OCI-LY7 (cell line): Measurements from ENCODE around the gene MKRN1.

Experiments
- EZH2phosphoT487 ChIP-seq: fragments of 200-600 bp; sonication (generic); IDR thresholded peaks from 2 replicates; pipeline ENCODE4 v1.6.1; 2018; ENCODE audit warnings: low read depth, borderline replicate concordance, mild to moderate bottlenecking, mixed run types, antibody characterized with exemption, low read length, moderate library complexity, mixed read lengths
- TF ChIP-seq, protein P1 (sequence below): fragments of 200-600 bp; sonication (generic); conservative IDR thresholded peaks from 2 replicates; pipeline ENCODE4 v1.5.1; 2014; ENCODE audit warnings: mild to moderate bottlenecking, antibody characterized with exemption, low read length, moderate library complexity, mixed read lengths

GRCh38 chr7:140512317-140513000, 33.2 kb upstream of the MKRN1 start:
- TF ChIP-seq, protein P1, sequence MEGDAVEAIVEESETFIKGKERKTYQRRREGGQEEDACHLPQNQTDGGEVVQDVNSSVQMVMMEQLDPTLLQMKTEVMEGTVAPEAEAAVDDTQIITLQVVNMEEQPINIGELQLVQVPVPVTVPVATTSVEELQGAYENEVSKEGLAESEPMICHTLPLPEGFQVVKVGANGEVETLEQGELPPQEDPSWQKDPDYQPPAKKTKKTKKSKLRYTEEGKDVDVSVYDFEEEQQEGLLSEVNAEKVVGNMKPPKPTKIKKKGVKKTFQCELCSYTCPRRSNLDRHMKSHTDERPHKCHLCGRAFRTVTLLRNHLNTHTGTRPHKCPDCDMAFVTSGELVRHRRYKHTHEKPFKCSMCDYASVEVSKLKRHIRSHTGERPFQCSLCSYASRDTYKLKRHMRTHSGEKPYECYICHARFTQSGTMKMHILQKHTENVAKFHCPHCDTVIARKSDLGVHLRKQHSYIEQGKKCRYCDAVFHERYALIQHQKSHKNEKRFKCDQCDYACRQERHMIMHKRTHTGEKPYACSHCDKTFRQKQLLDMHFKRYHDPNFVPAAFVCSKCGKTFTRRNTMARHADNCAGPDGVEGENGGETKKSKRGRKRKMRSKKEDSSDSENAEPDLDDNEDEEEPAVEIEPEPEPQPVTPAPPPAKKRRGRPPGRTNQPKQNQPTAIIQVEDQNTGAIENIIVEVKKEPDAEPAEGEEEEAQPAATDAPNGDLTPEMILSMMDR = no peak
- TF ChIP-seq EZH2phosphoT487 = no peak
